ENCODE results near the gene COX6A2. TPM values are rescaled to one million over a fixed set of nuclear protein-coding genes. Genes with fewer than 3 reads are reported as not detected.

COX6A2 gene
- total RNA-seq, 1 donor from 2014 or later: not detected

DNA sequence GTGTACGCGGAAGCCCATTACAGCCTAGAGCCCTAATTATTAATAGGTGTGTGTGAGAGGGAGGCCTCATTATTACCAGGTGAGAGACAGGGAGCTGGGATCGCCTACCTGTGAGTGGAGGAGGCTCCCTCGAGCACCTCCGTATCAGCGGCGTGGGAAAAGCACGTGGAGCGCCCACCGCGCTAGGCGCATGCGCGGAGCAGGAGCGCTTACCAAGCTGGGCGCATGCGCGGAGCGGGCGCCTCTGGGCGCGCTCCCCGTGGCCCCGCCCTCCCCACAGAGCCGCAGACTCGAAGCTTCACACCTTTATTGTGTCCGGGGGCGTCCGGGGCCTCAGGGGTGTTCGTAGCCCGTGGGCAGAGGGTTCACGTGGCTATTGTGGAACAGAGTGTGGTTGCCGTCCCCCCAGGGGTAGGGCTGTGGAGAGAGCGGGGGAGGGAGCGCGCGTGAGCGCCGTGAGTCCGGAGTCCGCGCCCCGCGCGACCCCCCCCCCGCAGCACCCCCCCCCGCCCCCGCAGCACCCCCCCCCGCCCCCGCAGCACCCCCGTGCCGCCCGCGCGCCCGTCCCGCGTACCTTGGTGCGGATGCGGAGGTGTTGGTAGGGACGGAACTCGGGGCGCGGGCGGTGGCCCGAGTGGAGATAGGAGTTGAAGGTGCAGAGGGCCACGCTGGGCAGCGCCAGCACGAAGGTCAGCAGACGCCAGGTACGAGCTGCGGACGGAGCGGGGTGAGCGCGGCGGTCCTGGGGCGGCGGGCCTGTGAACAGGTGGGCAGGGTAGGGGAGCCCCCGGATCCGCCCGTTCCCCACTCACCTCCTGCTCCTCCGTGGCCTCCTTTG lies 500 bp downstream of the COX6A2 start:
- FAIRE-seq (no peak), DNase-seq (ENCODE audit: low read depth) (no peak)
- TF ChIP-seq CTCF (IDR thresholded peaks at IDR 0.05; ENCODE audit: insufficient read depth, low read depth, low read length) (no peak), EZH2 (IDR thresholded peaks at IDR 0.05; ENCODE audit: insufficient read depth, low read length) (no peak)
- Histone ChIP-seq H3K36me3 (ENCODE audit: insufficient read depth, low read length) (no peaks in the 10 kb centered on the region), H3K9me3 (ENCODE audit: insufficient read depth, low read depth, low read length) (no peaks in the 10 kb centered on the region), H3K4me2 (ENCODE audit: low read length) (no peak overlapping the region), H2AFZ (ENCODE audit: low read depth, low read length) (peak overlapping the region; percentile 41), H3K9ac (ENCODE audit: low read length) (no peak overlapping the region), H3K4me1 (ENCODE audit: insufficient read depth, low read length) (no peaks in the 10 kb centered on the region), H3K27ac (ENCODE audit: low read depth, low read length) (no peak overlapping the region), H3K27me3 (ENCODE audit: insufficient read depth, low read length) (no peaks in the 10 kb centered on the region), H4K20me1 (ENCODE audit: insufficient read depth, low read length) (no peaks in the 10 kb centered on the region), H3K79me2 (ENCODE audit: insufficient read depth, low read length) (no peaks in the 10 kb centered on the region), H3K4me3 (ENCODE audit: insufficient read depth, low read depth, low read length) (no peak overlapping the region)
- Mint-ChIP-seq H3K36me3 (ENCODE audit: low read depth, unreplicated experiment) (no peaks in the 10 kb centered on the region), H3K27ac (ENCODE audit: unreplicated experiment) (no peak overlapping the region), H3K4me3 (ENCODE audit: unreplicated experiment) (no peak overlapping the region), H3K27me3 (ENCODE audit: low read depth, unreplicated experiment) (peaks cover 40% of the 10 kb centered on the region), H3K9me3 (ENCODE audit: unreplicated experiment) (peaks cover 21% of the 10 kb centered on the region), H3K4me1 (ENCODE audit: low read depth, unreplicated experiment) (no peaks in the 10 kb centered on the region)

- Histone ChIP-seq H3K4me1 (ENCODE audit: insufficient read depth, low read length) (no peaks in the 10 kb centered on the region), H2AFZ (ENCODE audit: low read depth, low read length) (no peak overlapping the region), H3K9me3 (ENCODE audit: insufficient read depth, low read depth, low read length) (no peaks in the 10 kb centered on the region), H3K36me3 (ENCODE audit: insufficient read depth, low read length) (no peaks in the 10 kb centered on the region), H3K4me2 (ENCODE audit: low read length) (no peak overlapping the region), H3K79me2 (ENCODE audit: insufficient read depth, low read length) (no peaks in the 10 kb centered on the region), H4K20me1 (ENCODE audit: insufficient read depth, low read length) (no peaks in the 10 kb centered on the region), H3K27ac (ENCODE audit: low read depth, low read length) (no peak overlapping the region), H3K9ac (ENCODE audit: low read length) (no peak overlapping the region), H3K27me3 (ENCODE audit: insufficient read depth, low read length) (no peaks in the 10 kb centered on the region), H3K4me3 (ENCODE audit: insufficient read depth, low read depth, low read length) (no peak overlapping the region)
- FAIRE-seq: no peak
- DNase-seq (ENCODE audit: low read depth): no peak
- no peak overlapping the region for H3K27ac Mint-ChIP-seq (ENCODE audit: unreplicated experiment)
- H3K27me3 Mint-ChIP-seq (ENCODE audit: low read depth, unreplicated experiment): peaks cover 41% of the 10 kb centered on the region
- H3K4me3 Mint-ChIP-seq (ENCODE audit: unreplicated experiment): no peak overlapping the region
- peaks cover 36% of the 10 kb centered on the region for H3K9me3 Mint-ChIP-seq (ENCODE audit: unreplicated experiment)
- no peaks in the 10 kb centered on the region for H3K36me3 Mint-ChIP-seq (ENCODE audit: low read depth, unreplicated experiment)
- H3K4me1 Mint-ChIP-seq (ENCODE audit: low read depth, unreplicated experiment): no peaks in the 10 kb centered on the region
- TF ChIP-seq EZH2 (IDR thresholded peaks at IDR 0.05; ENCODE audit: insufficient read depth, low read length) (no peak), CTCF (IDR thresholded peaks at IDR 0.05; ENCODE audit: insufficient read depth, low read depth, low read length) (no peak)
Observed at GRCh38 chr16:31423801-31424200, 4.4 kb downstream of the COX6A2 start.

DNA sequence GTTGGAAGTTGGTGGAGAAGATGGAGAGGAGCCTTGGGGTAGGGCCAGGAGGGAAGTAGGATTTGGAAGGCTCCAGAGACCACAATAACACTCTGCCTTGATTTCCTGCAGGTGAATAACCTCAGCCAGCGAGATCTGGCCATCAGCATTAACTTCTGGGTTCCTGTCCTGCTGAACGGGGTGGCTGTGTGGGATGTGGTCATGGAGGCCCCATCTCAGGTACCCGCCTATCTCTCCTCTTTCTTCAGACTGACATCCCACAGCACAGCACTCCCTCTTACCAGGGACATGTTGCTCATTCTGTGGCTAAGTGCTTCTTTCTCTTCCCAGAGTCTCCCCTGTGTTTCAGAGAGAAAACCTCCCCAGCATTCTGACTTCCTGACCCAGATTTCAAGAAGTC lies 4.9 kb downstream of the COX6A2 start:
- Histone ChIP-seq H3K36me3 (ENCODE audit: insufficient read depth, low read length) (no peaks in the 10 kb centered on the region), H3K79me2 (ENCODE audit: insufficient read depth, low read length) (no peaks in the 10 kb centered on the region), H3K27me3 (ENCODE audit: insufficient read depth, low read length) (no peaks in the 10 kb centered on the region), H3K4me1 (ENCODE audit: insufficient read depth, low read length) (no peaks in the 10 kb centered on the region), H3K9me3 (ENCODE audit: insufficient read depth, low read depth, low read length) (no peaks in the 10 kb centered on the region), H3K9ac (ENCODE audit: low read length) (no peak overlapping the region), H3K27ac (ENCODE audit: low read depth, low read length) (no peak overlapping the region), H3K4me3 (ENCODE audit: insufficient read depth, low read depth, low read length) (no peak overlapping the region), H4K20me1 (ENCODE audit: insufficient read depth, low read length) (no peaks in the 10 kb centered on the region), H2AFZ (ENCODE audit: low read depth, low read length) (no peak overlapping the region), H3K4me2 (ENCODE audit: low read length) (no peak overlapping the region)
- TF ChIP-seq CTCF (IDR thresholded peaks at IDR 0.05; ENCODE audit: insufficient read depth, low read depth, low read length) (no peak), EZH2 (IDR thresholded peaks at IDR 0.05; ENCODE audit: insufficient read depth, low read length) (no peak)
- H3K36me3 Mint-ChIP-seq (ENCODE audit: low read depth, unreplicated experiment): peaks cover 1% of the 10 kb centered on the region
- FAIRE-seq (no peak), DNase-seq (ENCODE audit: low read depth) (no peak)
- no peak overlapping the region for H3K4me3 Mint-ChIP-seq (ENCODE audit: unreplicated experiment)
- H3K27ac Mint-ChIP-seq (ENCODE audit: unreplicated experiment): no peak overlapping the region
- peaks cover 43% of the 10 kb centered on the region for H3K27me3 Mint-ChIP-seq (ENCODE audit: low read depth, unreplicated experiment)
- no peaks in the 10 kb centered on the region for H3K4me1 Mint-ChIP-seq (ENCODE audit: low read depth, unreplicated experiment)
- peaks cover 40% of the 10 kb centered on the region for H3K9me3 Mint-ChIP-seq (ENCODE audit: unreplicated experiment)
